T-helper 2 cell treated with Interferon-gamma antibody and Interleukin-4, amounts not matched to agents 100 ng/mL and 5 ng/mL, for 36 hours (primary cell): Measurements from ENCODE around the gene EVA1B. TPM values are rescaled to one million over a fixed set of nuclear protein-coding genes. Genes with fewer than 3 reads are reported as not detected.

Source experiments
- intact Hi-C: fragments of 100-400 bp; cut with micrococcal nuclease; formaldehyde crosslinking; loops from one replicate; pipeline ENCODE4 v1.15.1; 2023
- total RNA-seq: library from RNA; stranded (reverse); gene quantifications from 2 replicates; pipeline ENCODE4 v1.2.3, GENCODE V29; 2022

EVA1B gene
- total RNA-seq, 1 donor from 2014 or later: 8.3 TPM

GRCh38 chr1:36285443-36286101 is 37.9 kb downstream of the EVA1B start:
- intact Hi-C loops: loop anchor here (1.0 kb wide), 3 partner anchors 124 to 186 kb away; partner anchors contain the start of gene TRAPPC3

GRCh38 chr1:36284517-36284916 is 38.9 kb downstream of the EVA1B start:
- intact Hi-C loops: no loop called here

GRCh38 chr1:36284061-36284460 is 39.4 kb downstream of the EVA1B start:
- intact Hi-C loops: no loop called here

- intact Hi-C loops: no loop called here
Observed at GRCh38 chr1:36279789-36280296, 43.6 kb downstream of the EVA1B start.

GRCh38 chr1:36279110-36279788 is 44.2 kb downstream of the EVA1B start:
- intact Hi-C loops: no loop called here

- intact Hi-C loops: no loop called here
Observed at GRCh38 chr1:36276688-36277087, 46.8 kb downstream of the EVA1B start.

GRCh38 chr1:36274201-36274600 is 49.2 kb downstream of the EVA1B start:
- intact Hi-C loops: no loop called here

- intact Hi-C loops: no loop called here
Observed at GRCh38 chr1:36273024-36273423, 50.4 kb downstream of the EVA1B start.

Other genes with a start within 250 kb of the EVA1B start
- not detected in 2 replicates for gene TEKT2, start 239.6 kb downstream of the EVA1B start, total RNA-seq
- gene ADPRS, start 234.8 kb downstream of the EVA1B start, total RNA-seq: 22.5 and 25.6 TPM in 2 replicates
- gene COL8A2, start 198.4 kb downstream of the EVA1B start, total RNA-seq: not detected in 2 replicates
- 61.7 and 63.6 TPM in 2 replicates for gene TRAPPC3, start 174.2 kb downstream of the EVA1B start, total RNA-seq
- 212 TPM in 2 replicates for gene MAP7D1, start 167.5 kb downstream of the EVA1B start, total RNA-seq
- gene THRAP3, start 99.2 kb downstream of the EVA1B start, total RNA-seq: 147 and 152 TPM in 2 replicates
- gene SH3D21, start 17.3 kb downstream of the EVA1B start, total RNA-seq: 6.7 and 7.6 TPM in 2 replicates
- 48.7 and 52.8 TPM in 2 replicates for gene STK40, start 62.3 kb upstream of the EVA1B start, total RNA-seq
- 44.1 and 44.8 TPM in 2 replicates for gene LSM10, start 74.3 kb upstream of the EVA1B start, total RNA-seq
- 0.82 and 0.89 TPM in 2 replicates for gene OSCP1, start 126.8 kb upstream of the EVA1B start, total RNA-seq
- 97.6 and 101 TPM in 2 replicates for gene MRPS15, start 140.7 kb upstream of the EVA1B start, total RNA-seq
- 0.93 and 1.2 TPM in 2 replicates for gene CSF3R, start 159.3 kb upstream of the EVA1B start, total RNA-seq